Measurements from ENCODE around the gene METTL16. TPM values are rescaled to one million over a fixed set of nuclear protein-coding genes. Genes with fewer than 3 reads are reported as not detected.
"Not testable (repeated sequence)": the region's sequence is repeated elsewhere in the genome, so short reads cannot be mapped to it uniquely, and the experiment has no call there.

The METTL16 gene
- total RNA-seq, 1 experiment from 2014 or later, result 28.6 TPM

DNA sequence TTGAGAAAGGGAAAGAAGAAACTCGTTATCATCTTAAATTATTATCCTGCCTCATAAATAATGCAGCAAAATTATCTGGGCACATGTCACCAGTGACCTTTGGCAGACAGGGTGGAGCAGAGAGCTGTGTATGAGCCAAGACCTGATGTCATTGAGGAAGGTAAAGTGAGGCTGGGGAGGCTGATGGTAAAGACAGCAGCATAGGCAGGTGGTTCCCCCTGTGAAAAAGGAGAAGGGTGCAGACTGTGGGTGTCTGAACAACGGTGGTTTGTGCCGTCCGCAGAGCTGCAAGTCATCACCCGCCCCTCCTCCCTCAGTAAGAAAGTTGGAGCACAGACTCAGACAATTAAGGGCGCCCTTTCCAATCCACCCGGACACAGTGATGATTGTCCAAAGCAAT is 30.8 kb upstream of the METTL16 start:
- H3K4me3 Mint-ChIP-seq (ENCODE audit: low read depth, unreplicated experiment), result no peak overlapping the region
- TF ChIP-seq, protein P1, sequence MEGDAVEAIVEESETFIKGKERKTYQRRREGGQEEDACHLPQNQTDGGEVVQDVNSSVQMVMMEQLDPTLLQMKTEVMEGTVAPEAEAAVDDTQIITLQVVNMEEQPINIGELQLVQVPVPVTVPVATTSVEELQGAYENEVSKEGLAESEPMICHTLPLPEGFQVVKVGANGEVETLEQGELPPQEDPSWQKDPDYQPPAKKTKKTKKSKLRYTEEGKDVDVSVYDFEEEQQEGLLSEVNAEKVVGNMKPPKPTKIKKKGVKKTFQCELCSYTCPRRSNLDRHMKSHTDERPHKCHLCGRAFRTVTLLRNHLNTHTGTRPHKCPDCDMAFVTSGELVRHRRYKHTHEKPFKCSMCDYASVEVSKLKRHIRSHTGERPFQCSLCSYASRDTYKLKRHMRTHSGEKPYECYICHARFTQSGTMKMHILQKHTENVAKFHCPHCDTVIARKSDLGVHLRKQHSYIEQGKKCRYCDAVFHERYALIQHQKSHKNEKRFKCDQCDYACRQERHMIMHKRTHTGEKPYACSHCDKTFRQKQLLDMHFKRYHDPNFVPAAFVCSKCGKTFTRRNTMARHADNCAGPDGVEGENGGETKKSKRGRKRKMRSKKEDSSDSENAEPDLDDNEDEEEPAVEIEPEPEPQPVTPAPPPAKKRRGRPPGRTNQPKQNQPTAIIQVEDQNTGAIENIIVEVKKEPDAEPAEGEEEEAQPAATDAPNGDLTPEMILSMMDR (IDR thresholded peaks at IDR 0.05; ENCODE audit: unreplicated experiment), result no peak
- BruUV-seq (replicated peaks), result no TSS peak
- CTCF ChIA-PET, result no interaction called here
- H3K27me3 Mint-ChIP-seq (ENCODE audit: unreplicated experiment), result no peaks in the 10 kb centered on the region
- DNase-seq, result no peak
- H3K36me3 Mint-ChIP-seq (ENCODE audit: insufficient read depth, unreplicated experiment), result no peaks in the 10 kb centered on the region
- no peaks in the 10 kb centered on the region for H3K9me3 Mint-ChIP-seq (ENCODE audit: low read depth, unreplicated experiment)
- intact Hi-C loops (cut with micrococcal nuclease; ENCODE audit: unreplicated experiment), result no loop called here
- peaks cover 8% of the 10 kb centered on the region for H3K4me1 Mint-ChIP-seq (ENCODE audit: low read depth, unreplicated experiment)
- H3K27ac Mint-ChIP-seq (ENCODE audit: unreplicated experiment), result no peak overlapping the region

DNA sequence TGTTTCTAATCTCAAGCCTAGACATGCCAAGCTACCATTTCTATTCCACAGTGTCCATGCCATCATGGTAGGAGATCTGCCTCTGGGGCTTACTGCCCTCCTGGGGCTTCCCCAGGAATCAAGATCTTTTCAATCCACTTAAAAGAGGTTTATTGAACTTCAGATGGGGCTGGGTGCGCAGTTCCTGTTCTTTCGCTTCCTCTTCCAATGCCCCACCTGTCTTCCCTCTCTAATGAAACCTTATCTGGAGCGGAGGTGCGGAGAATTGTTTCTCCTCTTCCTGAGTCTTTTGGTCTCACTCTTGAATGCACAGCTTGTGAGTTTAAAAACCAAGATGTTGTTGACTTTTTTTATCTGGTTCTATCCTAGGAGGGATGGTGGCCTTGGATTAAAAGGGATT is 30.4 kb upstream of the METTL16 start:
- no TSS peak for BruUV-seq (replicated peaks)
- H3K27ac Mint-ChIP-seq (ENCODE audit: unreplicated experiment), result no peak overlapping the region
- no peaks in the 10 kb centered on the region for H3K36me3 Mint-ChIP-seq (ENCODE audit: insufficient read depth, unreplicated experiment)
- H3K4me1 Mint-ChIP-seq (ENCODE audit: low read depth, unreplicated experiment), result peaks cover 8% of the 10 kb centered on the region
- no peak for DNase-seq
- CTCF ChIA-PET, result no interaction called here
- no peaks in the 10 kb centered on the region for H3K27me3 Mint-ChIP-seq (ENCODE audit: unreplicated experiment)
- H3K4me3 Mint-ChIP-seq (ENCODE audit: low read depth, unreplicated experiment), result no peak overlapping the region
- no peaks in the 10 kb centered on the region for H3K9me3 Mint-ChIP-seq (ENCODE audit: low read depth, unreplicated experiment)
- TF ChIP-seq, protein P1 (IDR thresholded peaks at IDR 0.05; ENCODE audit: unreplicated experiment), result no peak
- intact Hi-C loops (cut with micrococcal nuclease; ENCODE audit: unreplicated experiment), result no loop called here

DNA sequence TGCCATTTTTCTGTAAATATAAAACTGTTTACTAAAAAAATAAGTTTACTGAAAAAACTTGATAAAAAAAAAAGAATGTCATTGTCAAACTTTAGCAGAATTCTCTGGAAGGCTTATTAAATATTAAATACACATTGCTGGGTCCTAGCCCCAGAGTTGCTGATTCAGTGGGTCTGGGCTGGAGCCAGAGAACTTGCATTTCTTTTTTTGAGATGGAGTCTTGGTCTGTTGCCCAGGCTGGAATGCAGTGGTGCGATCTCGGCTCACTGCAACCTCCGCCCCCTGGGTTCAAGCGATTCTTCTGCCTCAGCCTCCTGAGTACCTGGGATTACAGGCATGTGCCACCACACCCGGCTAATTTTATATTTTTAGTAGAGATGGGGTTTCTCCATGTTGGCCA is 25.9 kb upstream of the METTL16 start:
- intact Hi-C loops (cut with micrococcal nuclease; ENCODE audit: unreplicated experiment); H3K9me3 Mint-ChIP-seq (ENCODE audit: low read depth, unreplicated experiment); H3K27ac Mint-ChIP-seq (ENCODE audit: unreplicated experiment); H3K36me3 Mint-ChIP-seq (ENCODE audit: insufficient read depth, unreplicated experiment); H3K4me1 Mint-ChIP-seq (ENCODE audit: low read depth, unreplicated experiment); H3K27me3 Mint-ChIP-seq (ENCODE audit: unreplicated experiment); DNase-seq; H3K4me3 Mint-ChIP-seq (ENCODE audit: low read depth, unreplicated experiment); BruUV-seq (replicated peaks): not testable (repeated sequence)
- CTCF ChIA-PET, result interaction anchor here (0.6 kb wide), 1 partner anchor 18 kb away, joined by 5 read pairs; no protein-coding TSS in a partner anchor

DNA sequence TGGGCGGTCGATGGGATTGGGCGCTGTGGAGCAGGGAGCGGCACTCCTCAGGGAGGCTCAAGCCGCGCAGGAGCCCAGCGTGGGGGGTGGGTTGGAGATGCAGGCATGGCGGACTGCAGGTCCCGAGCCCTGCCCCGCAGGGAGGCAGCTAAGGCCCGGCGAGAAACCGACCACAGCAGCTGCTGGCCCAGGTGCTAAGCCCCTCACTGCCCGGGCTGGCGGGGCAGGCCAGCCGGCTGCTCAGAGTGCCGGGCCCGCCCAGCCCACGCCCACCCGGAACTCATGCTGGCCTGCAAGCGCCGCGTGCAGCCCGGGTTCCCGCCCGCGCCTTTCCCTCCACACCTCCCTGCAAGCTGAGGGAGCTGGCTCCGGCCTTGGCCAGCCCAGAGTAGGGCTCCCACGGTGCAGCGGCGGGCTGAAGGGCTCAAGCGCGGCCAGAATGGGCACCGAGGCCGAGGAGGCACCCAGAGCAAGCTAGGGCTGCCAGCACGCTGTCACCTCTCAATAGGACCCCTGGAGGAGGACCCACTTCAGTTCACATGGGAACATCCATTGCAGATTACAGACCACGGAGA is 20.5 kb upstream of the METTL16 start:
- no peak for DNase-seq
- Mint-ChIP-seq H3K36me3 (ENCODE audit: insufficient read depth, unreplicated experiment) (no peaks in the 10 kb centered on the region), H3K9me3 (ENCODE audit: low read depth, unreplicated experiment) (no peaks in the 10 kb centered on the region), H3K27me3 (ENCODE audit: unreplicated experiment) (no peaks in the 10 kb centered on the region), H3K4me1 (ENCODE audit: low read depth, unreplicated experiment) (no peaks in the 10 kb centered on the region), H3K4me3 (ENCODE audit: low read depth, unreplicated experiment) (no peak overlapping the region), H3K27ac (ENCODE audit: unreplicated experiment) (no peak overlapping the region)
- CTCF ChIA-PET, result no interaction called here
- intact Hi-C loops (cut with micrococcal nuclease; ENCODE audit: unreplicated experiment), result no loop called here
- TF ChIP-seq, protein P1 (IDR thresholded peaks at IDR 0.05; ENCODE audit: unreplicated experiment), result no peak
- no TSS peak for BruUV-seq (replicated peaks)

DNA sequence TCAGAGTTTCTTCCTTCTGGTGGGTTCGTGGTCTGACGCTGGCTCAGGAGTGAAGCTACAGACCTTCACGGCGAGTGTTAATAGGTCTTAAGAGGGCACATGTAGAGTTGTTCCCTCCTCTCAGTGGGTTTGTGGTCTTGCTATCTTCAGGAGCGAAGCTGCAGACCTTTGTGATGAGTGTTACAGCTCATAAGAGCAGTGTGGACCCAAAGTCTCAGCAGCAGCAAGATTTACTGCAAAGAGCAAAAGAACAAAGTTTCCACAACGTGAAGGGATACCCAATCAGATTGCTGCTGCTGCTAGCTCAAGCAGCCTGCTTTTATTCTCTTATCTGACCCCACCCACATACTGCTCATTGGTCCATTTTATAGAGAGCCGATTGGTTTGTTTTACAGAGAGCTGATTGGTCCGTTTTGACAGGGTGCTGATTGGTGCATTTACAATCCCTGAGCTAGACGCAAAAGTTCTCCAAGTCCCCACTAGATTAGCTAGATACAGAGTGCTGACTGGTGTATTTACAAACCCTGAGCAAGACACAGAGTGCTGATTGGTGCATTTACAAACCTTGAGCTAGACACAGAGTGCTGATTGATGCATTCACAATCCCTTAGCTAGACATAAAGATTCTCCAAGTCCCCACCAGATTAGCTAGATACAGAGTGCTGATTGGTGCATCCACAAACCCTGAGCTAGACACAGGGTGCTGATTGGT is 19.7 kb upstream of the METTL16 start:
- H3K4me1 Mint-ChIP-seq (ENCODE audit: low read depth, unreplicated experiment); H3K9me3 Mint-ChIP-seq (ENCODE audit: low read depth, unreplicated experiment); H3K27me3 Mint-ChIP-seq (ENCODE audit: unreplicated experiment); intact Hi-C loops (cut with micrococcal nuclease; ENCODE audit: unreplicated experiment); DNase-seq; H3K36me3 Mint-ChIP-seq (ENCODE audit: insufficient read depth, unreplicated experiment); H3K27ac Mint-ChIP-seq (ENCODE audit: unreplicated experiment); BruUV-seq (replicated peaks); H3K4me3 Mint-ChIP-seq (ENCODE audit: low read depth, unreplicated experiment); CTCF ChIA-PET: not testable (repeated sequence)

DNA sequence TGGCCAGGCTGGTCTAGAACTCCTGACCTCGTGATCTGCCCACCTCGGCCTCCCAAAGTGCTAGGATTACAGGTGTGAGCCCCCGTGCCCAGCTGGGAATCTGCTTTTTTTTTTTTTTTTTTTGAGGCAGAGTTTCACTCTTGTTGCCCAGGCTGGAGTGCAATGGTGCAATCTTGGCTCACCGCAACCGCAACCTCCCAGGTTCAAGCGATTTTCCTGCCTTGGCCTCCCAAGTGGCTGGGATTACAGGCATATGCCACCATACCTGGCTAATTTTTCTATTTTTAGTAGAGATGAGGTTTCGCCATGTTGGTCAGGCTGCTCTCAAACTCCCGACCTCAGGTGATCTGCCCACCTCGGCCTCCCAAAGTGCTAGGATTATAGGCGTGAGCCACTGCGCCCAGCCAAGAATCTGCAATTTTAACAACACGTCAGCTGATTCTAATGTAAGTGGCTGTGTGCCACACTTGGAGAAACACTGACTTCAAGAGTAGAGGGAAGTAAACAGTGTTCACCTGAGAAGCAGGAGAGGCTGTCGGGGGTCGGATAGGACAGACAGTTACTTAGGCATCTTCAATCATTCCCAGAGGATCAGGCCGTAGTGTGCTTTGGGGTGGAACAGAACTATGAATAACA is 10.2 kb upstream of the METTL16 start:
- DNase-seq; CTCF ChIA-PET; H3K4me3 Mint-ChIP-seq (ENCODE audit: low read depth, unreplicated experiment); H3K9me3 Mint-ChIP-seq (ENCODE audit: low read depth, unreplicated experiment); H3K36me3 Mint-ChIP-seq (ENCODE audit: insufficient read depth, unreplicated experiment); H3K4me1 Mint-ChIP-seq (ENCODE audit: low read depth, unreplicated experiment); H3K27ac Mint-ChIP-seq (ENCODE audit: unreplicated experiment); BruUV-seq (replicated peaks); H3K27me3 Mint-ChIP-seq (ENCODE audit: unreplicated experiment); intact Hi-C loops (cut with micrococcal nuclease; ENCODE audit: unreplicated experiment): not testable (repeated sequence)
